HG03175 (cell line): ENCODE measurements around the gene ZNF778.

Experiments used
- ATAC-seq: cut with Tn5 transposase; IDR thresholded peaks from one replicate; pipeline ENCODE4 v1.9.1; 2021; ENCODE audit warnings: mild to moderate bottlenecking, moderate library complexity; ENCODE audit not compliant: unreplicated experiment

The ZNF778 gene

DNA sequence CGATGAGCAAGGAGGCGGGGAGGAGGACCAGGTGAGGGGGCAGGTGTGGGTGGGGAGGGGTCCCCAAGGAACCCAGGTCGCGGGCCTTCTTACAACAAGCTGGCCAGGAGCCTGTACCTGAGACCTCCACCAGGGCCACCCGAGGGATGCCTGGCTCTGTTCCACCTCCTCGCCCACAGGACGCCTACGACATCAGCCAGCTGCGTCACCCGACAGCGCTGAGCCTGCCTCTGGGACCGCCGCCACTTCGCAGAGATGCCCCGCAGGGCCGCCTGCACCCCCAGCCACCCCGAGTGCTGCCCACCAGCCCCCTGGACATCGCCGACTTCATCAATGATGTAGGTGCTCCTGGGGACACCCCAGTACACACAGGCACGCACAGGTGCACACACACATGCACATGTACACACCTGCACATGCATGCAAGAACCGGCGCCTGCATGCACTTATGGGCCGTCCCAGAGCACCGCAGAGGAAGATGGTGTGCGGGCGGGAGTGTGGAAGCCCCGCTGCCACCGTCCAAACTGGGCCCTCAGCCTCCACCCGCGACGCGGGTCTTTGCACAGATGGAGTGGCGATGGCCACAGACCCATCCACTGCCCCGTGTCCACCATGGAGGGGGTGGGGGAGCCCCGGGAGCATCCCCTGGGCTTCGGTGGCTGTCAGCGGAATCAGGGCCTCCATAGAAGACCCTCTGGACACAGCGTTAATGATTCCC is 23.8 kb upstream of the ZNF778 start:
- ATAC-seq = no peak

DNA sequence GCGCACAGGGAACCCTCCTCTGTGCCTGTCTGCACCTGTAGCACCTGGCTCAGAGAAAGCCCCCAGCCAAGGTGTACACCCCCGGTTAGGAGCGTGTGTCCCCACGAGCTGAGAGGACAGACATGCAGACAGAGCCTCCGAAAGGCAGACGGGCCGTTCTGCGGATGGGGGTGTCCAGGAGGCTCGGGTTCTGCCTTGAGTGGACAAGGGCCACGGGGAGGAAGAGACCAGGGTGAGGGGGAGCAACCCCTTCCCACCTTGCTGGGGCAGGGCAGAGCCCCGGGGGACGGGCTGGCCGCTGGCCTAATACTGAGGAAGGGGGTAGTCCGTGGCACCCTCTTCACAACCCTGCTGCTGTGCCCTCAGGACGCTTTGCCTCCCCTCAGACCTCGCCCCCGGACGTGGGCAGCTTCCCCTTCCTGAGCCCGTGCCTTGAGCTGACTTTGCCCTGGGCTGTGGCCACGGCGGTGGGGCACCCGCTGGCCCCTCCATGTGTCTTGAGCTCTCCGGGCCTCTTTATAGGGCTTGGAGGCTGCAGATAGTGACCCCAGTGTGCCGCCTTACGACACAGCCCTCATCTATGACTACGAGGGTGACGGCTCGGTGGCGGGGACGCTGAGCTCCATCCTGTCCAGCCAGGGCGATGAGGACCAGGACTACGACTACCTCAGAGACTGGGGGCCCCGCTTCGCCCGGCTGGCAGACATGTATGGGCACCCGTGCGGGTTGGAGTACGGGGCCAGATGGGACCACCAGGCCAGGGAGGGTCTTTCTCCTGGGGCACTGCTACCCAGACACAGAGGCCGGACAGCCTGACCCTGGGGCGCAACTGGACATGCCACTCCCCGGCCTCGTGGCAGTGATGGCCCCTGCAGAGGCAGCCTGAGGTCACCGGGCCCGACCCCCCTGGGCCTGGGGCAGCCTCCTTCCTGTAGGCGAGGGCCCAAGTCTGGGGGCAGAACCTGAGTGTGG is 22.9 kb upstream of the ZNF778 start:
- no peak for ATAC-seq

DNA sequence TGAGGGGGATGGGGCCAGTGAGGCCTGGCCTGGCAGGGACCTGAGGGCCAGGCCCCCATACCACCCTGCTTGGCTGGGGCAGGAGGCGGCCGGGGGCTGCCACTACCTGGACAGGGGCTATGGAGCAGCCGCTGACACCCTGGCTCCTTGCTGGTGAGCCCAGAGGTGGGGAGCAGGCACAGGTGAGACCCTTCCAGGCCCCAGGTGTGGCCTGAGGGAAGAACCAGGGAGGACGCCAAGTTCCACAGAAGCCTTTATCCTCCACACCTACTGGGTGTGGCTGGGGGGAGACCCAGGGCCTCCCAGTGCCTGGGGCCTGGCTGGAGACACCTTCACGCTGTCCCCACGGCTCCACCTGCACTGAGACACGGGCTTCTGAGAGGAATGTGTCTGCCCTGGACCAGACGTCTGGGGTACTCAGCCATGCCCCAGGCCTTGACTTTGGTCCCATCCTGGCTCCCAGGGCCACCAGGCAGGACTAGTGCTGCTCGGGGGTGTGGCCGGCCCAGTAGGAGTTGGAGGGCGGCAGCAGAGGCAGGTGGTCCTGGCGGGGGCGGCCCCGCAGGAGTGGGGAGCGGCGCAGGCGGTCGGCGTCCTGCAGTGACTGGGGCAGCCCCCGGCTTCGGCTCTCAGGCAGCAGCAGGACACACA is 21.9 kb upstream of the ZNF778 start:
- ATAC-seq = no peak

DNA sequence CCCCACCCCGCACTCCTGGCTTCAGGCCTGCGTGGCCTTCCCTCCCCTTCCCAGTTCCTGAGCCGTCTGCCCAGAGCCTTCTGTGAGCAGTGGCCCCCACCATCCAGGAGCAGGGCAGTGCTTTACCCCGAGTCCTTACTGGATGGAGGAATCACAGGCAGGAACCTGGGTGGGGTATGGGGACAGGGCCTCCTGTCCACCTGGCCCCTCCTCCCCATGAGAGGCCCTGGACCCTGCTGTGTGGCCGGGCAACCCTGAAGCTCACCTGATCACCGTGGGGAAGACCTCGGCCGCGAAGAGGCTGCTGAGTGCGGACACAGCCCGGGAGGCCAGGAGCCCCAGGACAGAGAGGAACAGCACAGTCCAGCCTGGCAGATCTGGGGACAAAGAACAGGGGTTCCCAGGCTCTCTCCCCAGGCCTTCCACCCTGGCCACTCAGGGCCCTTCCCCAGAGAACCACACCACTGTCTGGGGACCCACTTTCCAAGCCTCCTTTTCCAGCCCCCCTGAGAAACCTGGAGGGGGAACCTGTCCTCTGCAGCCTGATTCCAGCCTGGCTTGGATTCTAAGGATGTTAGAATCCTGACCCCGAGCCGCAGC is 20.4 kb upstream of the ZNF778 start:
- ATAC-seq = no peak

DNA sequence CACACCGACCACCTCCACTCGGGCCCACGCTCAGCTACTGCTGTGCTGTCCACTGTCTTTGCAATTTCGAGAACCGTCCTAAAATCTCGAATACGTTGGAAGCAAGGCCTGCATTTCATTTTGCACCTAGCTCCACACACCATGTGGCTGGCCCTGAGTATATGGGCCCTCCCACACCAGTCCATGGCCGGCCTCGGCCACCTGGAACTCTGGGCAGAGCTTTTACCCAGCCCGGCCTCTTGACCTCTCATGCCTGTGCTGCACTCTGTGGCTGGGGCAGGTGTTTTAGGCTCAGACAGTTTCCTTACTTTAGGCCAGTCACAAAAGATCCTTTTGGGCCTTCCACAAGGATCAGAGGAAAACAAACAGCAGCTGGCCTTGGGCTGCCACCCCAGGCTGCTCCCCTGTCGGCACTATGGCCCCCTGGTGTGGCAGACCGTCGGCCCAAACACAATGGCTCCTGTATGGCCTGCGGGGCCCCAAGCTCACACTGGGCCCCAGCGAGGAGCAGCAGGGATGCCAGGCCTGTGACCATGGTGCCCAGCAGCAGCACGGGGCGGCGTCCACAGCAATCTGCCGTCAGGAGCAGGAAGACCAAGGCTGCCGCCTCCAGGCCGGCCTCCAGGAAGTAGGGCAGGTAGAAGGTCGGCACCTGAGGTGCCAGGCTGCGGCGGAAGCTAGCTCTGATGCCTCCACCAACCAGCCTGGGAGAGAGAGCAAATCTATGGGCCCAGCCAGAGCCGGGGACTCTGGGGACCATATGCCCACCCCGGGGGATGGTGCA is 19.7 kb upstream of the ZNF778 start:
- no peak for ATAC-seq

DNA sequence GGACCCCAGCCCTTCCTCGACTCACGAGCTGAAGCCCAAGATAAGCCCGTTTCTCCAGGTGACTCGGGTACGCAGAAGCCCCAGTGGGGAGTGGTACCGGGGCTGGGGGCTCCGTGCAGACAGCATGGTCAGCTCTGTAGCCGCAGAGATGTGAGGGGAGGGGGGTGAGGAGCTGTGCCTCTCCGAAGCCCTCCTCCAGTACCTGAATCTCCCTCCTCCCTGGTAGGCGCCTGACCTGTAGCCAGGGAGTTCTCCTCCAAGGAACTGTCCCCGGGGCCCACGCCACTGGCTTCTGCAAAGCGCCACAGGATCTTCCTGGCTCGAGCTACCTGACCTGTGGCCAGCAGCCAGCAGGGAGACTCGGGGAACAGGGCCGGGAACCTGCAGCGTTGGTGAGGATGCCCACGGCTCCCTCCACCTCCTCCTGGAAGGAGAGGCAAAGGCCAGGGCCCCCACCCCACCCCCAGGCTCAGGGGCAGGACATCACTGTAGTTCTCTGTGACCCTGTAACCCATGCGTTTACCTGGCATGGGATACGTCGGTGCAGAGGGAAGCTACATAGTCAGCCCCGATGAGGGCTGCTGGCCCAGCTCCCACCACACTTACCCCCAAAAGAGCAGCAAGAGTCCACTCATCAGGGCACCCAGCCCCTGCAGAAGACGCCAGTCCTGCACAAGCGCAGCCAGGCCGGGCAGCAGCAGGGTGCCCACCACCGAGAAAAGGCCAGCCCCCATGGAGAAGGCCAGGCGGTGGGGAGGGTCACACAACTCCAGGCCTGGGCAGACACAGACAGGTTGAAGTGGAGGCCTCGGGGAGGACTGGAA is 18.9 kb upstream of the ZNF778 start:
- no peak for ATAC-seq

DNA sequence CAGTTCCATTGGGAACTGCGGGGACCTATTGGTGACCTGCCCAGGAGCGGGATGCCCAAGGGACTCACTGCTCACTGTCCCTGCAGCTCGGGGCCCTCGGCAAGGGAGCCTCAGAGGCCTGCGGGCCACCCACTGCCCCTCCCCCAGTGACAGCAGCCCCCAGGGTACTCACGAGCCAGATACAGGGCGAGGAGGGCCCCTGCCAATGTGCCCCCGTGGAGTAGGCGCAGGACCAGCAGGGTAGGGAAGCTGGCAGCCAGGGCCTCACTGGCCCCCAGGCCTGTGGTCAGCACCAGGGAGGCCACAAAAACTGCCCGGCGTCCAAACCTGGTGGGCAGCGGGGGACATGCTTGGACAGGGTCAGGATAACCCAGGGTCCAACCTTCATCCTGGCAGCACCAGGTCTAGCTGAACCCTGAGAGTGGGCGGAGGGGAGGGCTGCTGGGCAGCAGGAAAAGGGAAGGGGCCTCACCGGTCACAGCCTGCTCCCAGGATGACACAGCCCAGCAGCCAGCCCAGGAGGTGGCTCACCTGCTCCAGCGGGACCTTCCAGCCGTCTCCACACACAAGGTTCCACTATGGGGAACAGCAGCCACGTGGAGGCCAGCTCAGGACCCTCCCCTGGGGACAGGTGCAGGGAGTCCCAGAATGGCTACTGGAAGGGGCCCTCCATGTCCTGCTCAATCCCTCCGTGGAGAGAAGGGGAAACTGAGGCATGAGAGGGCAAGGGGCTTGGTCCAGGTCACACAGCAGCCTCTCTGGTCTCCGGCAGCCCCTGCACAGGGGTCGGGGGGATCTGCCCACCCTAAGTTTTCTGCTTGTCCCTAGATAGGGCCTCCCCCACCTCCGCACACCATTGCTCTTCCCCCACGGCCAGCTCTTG is 18.0 kb upstream of the ZNF778 start:
- no peak for ATAC-seq

DNA sequence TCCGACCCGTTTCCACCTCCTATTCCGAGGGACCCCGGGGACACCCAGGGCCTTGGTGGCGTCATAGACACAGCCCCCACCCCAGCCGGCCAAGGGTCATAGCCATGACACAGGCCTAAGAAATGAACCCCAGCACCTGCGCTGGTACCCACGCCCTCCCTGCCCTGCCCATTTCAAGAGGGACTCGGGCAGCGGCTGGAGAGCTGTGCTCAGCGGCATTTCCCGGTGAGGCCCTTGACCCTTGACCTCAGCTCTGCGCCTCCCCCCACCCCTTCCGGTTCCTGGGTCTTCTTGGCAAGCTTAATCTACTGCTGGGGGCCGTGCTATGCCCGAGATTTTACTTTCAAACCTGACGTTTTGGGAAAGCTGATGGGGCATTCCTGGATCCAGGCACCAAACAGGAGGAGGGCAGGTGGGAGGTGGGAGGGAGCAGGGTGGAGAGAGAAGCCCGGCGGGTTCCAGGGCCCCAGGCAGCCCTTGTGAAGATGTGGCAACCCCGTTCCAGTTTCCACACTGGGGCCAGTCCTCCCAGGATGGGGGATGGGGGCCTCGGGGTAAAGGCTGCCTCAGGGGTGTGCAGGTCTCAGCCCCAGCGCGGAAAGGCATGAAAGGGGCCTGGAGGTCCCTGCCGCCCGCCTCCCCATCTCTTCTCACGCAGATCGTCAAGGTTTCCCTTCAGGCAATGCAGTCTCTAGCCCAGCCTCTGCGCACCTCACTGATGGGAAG is 17.2 kb upstream of the ZNF778 start, which contains the start of gene SLC22A31:
Gene SLC22A31 (minus strand): TSS at position 414 of the 726 bp plus-strand sequence. CDS start 36 bp downstream, at position 378.
- ATAC-seq = no peak

DNA sequence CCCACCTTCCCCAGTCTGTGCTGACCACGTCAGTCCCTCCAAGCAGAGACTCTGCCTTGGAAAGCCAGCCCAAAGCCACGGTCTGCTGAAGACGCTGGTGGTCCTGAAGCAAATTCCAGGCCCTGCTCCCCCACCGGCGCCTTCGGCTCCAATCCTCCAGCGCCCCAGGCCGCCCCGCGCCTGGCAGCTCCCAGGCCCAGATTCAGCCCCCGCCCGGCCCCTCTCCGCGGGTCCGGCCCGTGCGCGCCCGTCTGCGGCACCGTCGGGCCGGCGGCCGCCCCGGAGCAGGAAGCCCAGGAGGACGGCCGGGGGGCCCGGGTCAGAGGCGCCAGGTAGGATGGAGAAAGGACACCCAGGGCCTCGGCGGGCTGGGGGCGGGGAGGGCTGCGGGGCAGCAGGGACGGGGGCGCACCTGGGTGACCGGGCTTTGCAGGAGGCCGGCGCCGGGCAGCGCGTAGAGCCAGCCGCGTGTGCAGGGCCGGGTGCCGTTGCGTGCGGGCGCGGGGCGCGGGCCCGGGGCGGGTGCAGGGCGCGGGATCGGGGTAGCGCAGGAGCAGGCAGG is 16.6 kb upstream of the ZNF778 start:
- no peak for ATAC-seq

DNA sequence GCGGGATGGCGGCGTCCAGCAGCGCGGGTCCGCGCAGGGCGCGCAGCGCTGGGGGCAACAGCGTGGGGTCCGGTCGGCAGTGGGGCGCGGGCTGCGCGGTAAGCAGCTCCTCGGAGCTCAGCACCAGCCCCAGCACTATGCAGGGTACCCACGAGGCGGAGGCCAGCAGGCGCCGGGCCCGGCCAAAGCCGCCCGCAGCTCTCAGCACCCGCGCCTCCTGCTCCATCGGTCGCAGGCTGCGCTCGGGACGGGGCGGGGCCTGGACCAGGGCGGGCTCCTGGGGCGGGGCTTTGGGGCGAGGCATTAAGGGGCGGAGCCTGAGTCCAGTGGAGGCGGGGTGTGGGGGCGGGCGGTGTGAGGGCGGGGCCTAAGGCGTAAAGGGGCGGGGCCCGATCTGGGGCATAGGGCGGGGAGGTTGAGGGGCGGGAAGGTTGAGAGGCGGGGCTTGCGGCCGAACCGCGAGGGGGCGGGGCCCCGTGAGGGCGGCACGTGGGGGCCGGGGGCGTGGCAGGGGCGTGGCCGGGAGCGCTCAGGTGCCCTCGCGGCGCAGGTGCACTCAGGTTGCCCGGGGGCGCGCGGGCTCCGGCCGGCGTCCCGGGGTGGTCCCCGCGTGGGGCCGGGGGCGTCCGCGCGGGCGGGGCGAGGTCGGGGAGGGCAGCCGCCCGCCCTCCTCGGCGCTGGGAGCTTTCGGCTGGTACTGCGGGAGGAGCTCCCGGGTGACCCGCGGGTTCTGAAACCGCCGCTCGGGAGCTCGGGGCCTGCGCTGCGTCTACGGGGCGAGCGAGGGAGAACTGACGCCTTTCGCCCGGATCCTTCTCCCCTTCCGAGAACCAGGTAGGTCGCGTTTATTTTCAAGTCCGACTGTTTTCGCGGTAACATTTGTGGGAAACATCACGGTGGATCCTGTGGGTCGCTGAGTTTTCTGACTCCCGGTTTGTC is 15.8 kb upstream of the ZNF778 start:
- no peak for ATAC-seq

DNA sequence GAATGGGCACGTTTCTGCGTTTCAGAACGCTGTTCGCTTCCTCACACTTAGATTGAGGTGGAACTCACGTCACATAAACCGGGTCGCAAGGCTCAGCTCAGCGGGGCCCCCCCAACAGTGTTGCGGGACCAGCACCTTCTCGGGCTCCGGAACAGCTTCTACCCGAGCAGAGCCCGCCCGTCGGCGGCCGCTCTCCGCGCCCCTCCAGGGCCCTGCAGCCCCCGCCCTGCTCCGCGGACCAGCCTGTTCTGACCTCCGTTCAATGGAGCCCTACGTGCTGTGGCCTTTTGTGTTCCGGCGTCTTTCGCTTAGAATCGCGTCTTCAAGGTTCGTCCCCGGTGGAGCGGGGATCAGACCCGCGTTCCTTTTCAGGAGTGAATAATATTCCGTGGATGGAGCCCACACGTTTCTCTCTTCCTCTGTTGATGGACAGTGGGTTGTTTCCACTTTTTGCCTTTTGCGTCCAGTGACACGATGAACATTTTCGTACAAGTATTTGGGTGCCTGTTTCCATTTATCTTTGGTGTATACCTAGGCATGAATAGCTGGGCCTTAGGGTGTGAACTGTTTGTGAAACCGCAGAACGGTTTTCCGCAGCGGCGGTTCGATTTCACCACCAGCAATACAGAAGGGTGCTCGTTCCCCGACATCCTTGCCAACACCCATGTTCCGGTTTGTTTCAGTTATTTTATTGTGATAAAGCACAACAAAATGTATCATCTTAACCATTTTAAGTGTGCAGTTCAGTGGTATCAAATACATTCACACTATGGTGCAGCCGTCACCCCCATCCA is 14.9 kb upstream of the ZNF778 start:
- no peak for ATAC-seq

DNA sequence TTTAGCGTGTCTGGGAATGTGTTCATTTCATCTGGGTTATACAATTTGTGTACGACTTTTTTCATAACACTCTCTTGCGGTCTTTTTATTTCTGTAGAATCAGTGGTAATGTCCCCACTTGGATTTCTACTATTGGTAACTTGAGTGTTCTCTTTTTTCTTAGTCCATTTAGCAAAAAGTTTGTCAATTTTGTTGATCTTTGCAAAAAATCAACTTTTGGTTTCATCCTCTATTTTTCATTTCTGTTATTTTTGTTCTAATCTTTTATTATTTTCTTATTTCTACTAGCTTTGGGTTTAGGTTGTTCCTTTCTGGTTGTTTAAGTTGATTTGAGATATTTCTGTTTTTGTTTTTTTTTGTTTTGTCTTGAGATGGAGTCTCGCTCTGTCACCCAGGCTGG is 9.5 kb upstream of the ZNF778 start:
- no peak for ATAC-seq

DNA sequence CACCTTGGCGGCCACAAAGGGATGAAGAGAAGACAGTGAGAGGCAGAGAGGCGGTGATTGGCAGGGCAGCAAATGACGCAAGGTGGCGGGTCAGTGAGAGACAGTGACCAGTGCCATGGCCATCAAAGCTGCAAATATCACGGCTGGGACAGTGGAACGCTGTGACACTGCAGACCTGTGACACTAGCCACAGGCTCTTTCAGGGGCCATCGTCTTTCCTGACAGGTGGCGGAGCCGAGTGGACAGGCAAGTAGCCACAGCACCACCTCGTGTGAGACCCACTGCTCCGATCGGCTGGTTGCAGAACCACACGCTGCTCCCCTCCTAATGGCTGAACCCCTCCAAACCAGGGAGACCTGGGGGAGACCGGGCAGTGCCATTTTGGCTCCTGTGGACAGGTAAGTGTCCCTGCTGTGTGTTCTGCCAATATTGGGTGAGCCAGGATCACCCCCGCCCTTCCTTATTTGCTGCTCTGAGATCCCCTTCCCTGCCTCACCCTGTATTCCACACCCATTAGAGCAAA is 7.9 kb upstream of the ZNF778 start:
- no peak for ATAC-seq

DNA sequence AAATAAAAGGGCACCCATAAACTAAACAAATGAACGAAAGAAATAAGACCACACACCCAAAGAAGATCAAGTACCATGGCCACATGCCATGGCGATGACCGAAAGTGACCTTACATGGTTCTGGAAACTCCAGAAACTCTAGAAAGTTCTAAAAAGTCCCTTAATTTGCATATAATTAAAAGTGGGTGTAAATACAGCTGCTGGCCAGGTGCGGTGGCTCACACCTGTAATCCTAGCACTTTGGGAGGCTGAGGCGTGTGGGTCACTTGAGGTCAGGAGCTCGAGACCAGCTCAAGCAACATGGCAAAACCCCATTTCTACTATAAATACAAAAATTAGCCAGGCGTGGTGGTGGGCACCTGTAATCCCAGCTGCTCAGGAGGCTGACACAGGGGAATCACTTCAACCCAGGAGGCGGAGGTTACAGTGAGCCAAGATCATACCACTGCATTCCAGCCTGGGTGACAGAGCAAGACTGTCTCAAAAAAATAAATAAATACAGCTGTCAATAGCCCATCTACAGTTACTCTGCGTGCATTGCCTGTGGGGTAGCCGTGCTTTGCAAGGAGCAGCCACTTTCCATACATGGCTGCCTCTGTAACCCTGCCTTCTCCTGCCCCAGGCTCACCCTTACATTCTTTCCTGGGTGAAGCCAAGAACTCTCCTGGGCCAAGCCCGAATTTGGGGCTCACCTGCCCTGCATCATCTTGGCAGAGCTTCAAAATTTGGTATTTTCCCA is 7.2 kb upstream of the ZNF778 start:
- no peak for ATAC-seq
